ACC112 (cell line): ENCODE data around the gene STXBP6.

Source experiments
- H2AFZ ChIP-seq: fragments of 200-600 bp; sonication (generic); one replicate; pipeline ENCODE4 v1.6.0; 2017; ENCODE audit warnings: antibody characterized with exemption, low read length; ENCODE audit not compliant: unreplicated experiment
- H3K27ac ChIP-seq: fragments of 200-600 bp; sonication (generic); 2 replicates; pipeline ENCODE4 v1.5.1; 2014; ENCODE audit warnings: low read depth, mild to moderate bottlenecking, antibody characterized with exemption, low read length, moderate library complexity
- H3K27me3 ChIP-seq: fragments of 200-600 bp; sonication (generic); 2 replicates; pipeline ENCODE4 v1.6.1; 2014; ENCODE audit warnings: mild to moderate bottlenecking, antibody characterized with exemption, low read length, moderate library complexity, mixed read lengths; ENCODE audit not compliant: insufficient read depth
- H3K36me3 ChIP-seq: fragments of 200-600 bp; sonication (generic); 2 replicates; pipeline ENCODE4 v1.6.1; 2016; ENCODE audit warnings: mild to moderate bottlenecking, antibody characterized with exemption, low read length, moderate library complexity, mixed read lengths; ENCODE audit not compliant: insufficient read depth
- H3K4me1 ChIP-seq: fragments of 200-600 bp; sonication (generic); one replicate; pipeline ENCODE4 v1.6.1; 2016; ENCODE audit warnings: low read length, mixed read lengths; ENCODE audit not compliant: insufficient read depth, unreplicated experiment, control insufficient read depth
- H3K4me3 ChIP-seq: fragments of 200-600 bp; sonication (generic); 2 replicates; pipeline ENCODE4 v1.5.1; 2014; ENCODE audit warnings: mild to moderate bottlenecking, low read depth, low read length
- H3K79me2 ChIP-seq: fragments of 200-600 bp; sonication (generic); one replicate; pipeline ENCODE4 v1.6.0; 2016; ENCODE audit warnings: low read length; ENCODE audit not compliant: control insufficient read depth, unreplicated experiment, insufficient read depth

STXBP6 gene

GRCh38 chr14:25049568-25050268, at the start of gene STXBP6:
TSS of gene STXBP6 (minus strand) at chr14:25050147. CDS start at chr14:24974818, 75,329 bp downstream.
- H2AFZ ChIP-seq, result peak within 1 kb of the TSS; percentile 64
- no peak within 1 kb of the TSS for H3K27ac ChIP-seq
- peaks cover 53% of the 10 kb centered on the region for H3K27me3 ChIP-seq
- H3K36me3 ChIP-seq, result no peaks in the 10 kb centered on the region
- H3K4me1 ChIP-seq, result peaks cover 4% of the 10 kb centered on the region
- no peaks in the 10 kb centered on the region for H3K79me2 ChIP-seq
- H3K4me3 ChIP-seq, result peak within 1 kb of the TSS; percentile 79

- no peaks in the 10 kb centered on the region for H3K36me3 ChIP-seq
- H3K27me3 ChIP-seq, result no peaks in the 10 kb centered on the region
- H2AFZ ChIP-seq, result no peak overlapping the region
- H3K4me3 ChIP-seq, result no peak overlapping the region
- no peaks in the 10 kb centered on the region for H3K4me1 ChIP-seq
- no peak overlapping the region for H3K27ac ChIP-seq
- H3K79me2 ChIP-seq, result no peaks in the 10 kb centered on the region
Measured at GRCh38 chr14:25097120-25097519, 47.2 kb upstream of the STXBP6 start.

- Histone ChIP-seq H3K4me3 (no peak overlapping the region), H3K36me3 (no peaks in the 10 kb centered on the region), H2AFZ (no peak overlapping the region), H3K79me2 (no peaks in the 10 kb centered on the region), H3K4me1 (no peaks in the 10 kb centered on the region), H3K27ac (no peak overlapping the region), H3K27me3 (no peaks in the 10 kb centered on the region)
Measured at GRCh38 chr14:25095736-25096437, 45.9 kb upstream of the STXBP6 start.

- no peaks in the 10 kb centered on the region for H3K36me3 ChIP-seq
- H3K4me1 ChIP-seq, result no peaks in the 10 kb centered on the region
- no peaks in the 10 kb centered on the region for H3K79me2 ChIP-seq
- no peak overlapping the region for H2AFZ ChIP-seq
- no peak overlapping the region for H3K4me3 ChIP-seq
- no peak overlapping the region for H3K27ac ChIP-seq
- no peaks in the 10 kb centered on the region for H3K27me3 ChIP-seq
Measured at GRCh38 chr14:25094171-25094907, 44.4 kb upstream of the STXBP6 start.

- H3K27ac ChIP-seq, result no peak overlapping the region
- no peak overlapping the region for H2AFZ ChIP-seq
- no peaks in the 10 kb centered on the region for H3K27me3 ChIP-seq
- H3K79me2 ChIP-seq, result no peaks in the 10 kb centered on the region
- H3K4me3 ChIP-seq, result no peak overlapping the region
- no peaks in the 10 kb centered on the region for H3K4me1 ChIP-seq
- no peaks in the 10 kb centered on the region for H3K36me3 ChIP-seq
Measured at GRCh38 chr14:25092258-25092740, 42.4 kb upstream of the STXBP6 start.

GRCh38 chr14:25090716-25091454, 40.9 kb upstream of the STXBP6 start:
- H3K27ac ChIP-seq, result no peak overlapping the region

GRCh38 chr14:25090256-25090655, 40.3 kb upstream of the STXBP6 start:
- H2AFZ ChIP-seq, result no peak overlapping the region
- no peaks in the 10 kb centered on the region for H3K4me1 ChIP-seq
- H3K27ac ChIP-seq, result no peak overlapping the region
- no peaks in the 10 kb centered on the region for H3K79me2 ChIP-seq
- H3K36me3 ChIP-seq, result no peaks in the 10 kb centered on the region
- H3K27me3 ChIP-seq, result no peaks in the 10 kb centered on the region
- no peak overlapping the region for H3K4me3 ChIP-seq

More at GRCh38 chr14:25090716-25091454, 40.9 kb upstream of the STXBP6 start:
- Histone ChIP-seq H3K79me2 (no peaks in the 10 kb centered on the region), H3K4me1 (no peaks in the 10 kb centered on the region), H3K4me3 (no peak overlapping the region), H3K27me3 (no peaks in the 10 kb centered on the region), H3K36me3 (no peaks in the 10 kb centered on the region), H2AFZ (no peak overlapping the region)

GRCh38 chr14:25089496-25089895, 39.5 kb upstream of the STXBP6 start:
- Histone ChIP-seq H2AFZ (no peak overlapping the region), H3K4me3 (no peak overlapping the region), H3K4me1 (no peaks in the 10 kb centered on the region), H3K27ac (no peak overlapping the region), H3K27me3 (no peaks in the 10 kb centered on the region), H3K36me3 (no peaks in the 10 kb centered on the region), H3K79me2 (no peaks in the 10 kb centered on the region)

GRCh38 chr14:25086821-25087396, 37.0 kb upstream of the STXBP6 start:
- no peaks in the 10 kb centered on the region for H3K27me3 ChIP-seq
- H3K79me2 ChIP-seq, result no peaks in the 10 kb centered on the region
- H3K36me3 ChIP-seq, result no peaks in the 10 kb centered on the region
- H3K4me3 ChIP-seq, result no peak overlapping the region
- H3K4me1 ChIP-seq, result no peaks in the 10 kb centered on the region
- H2AFZ ChIP-seq, result no peak overlapping the region
- no peak overlapping the region for H3K27ac ChIP-seq

- no peak overlapping the region for H2AFZ ChIP-seq
- no peaks in the 10 kb centered on the region for H3K36me3 ChIP-seq
- no peaks in the 10 kb centered on the region for H3K27me3 ChIP-seq
- H3K4me1 ChIP-seq, result no peaks in the 10 kb centered on the region
- no peaks in the 10 kb centered on the region for H3K79me2 ChIP-seq
- H3K27ac ChIP-seq, result no peak overlapping the region
- H3K4me3 ChIP-seq, result no peak overlapping the region
Measured at GRCh38 chr14:25086081-25086480, 36.1 kb upstream of the STXBP6 start.
